Suprapubic skin (tissue), 4 donors: ENCODE measurements around the gene LBHD2.

Experiments used
- CTCF ChIP-seq, 2 donors: fragments of 200-600 bp in 1 of 2; fragments of 450-650 bp in 1 of 2; sonication (generic) in 1 of 2; IDR thresholded peaks; one replicate each; pipeline ENCODE4 v1.5.1; 2016 to 2019; ENCODE audit warnings: antibody characterized with exemption in 2 of 2, mild to moderate bottlenecking in 1 of 2, moderate library complexity in 1 of 2
- EP300 ChIP-seq: sonication (generic); formaldehyde crosslinking; IDR thresholded peaks from one replicate; pipeline ENCODE4 v1.6.1; 2017; ENCODE audit warnings: antibody characterized with exemption
- POLR2A ChIP-seq, 2 donors: fragments of 450-650 bp; IDR thresholded peaks; one replicate each; pipeline ENCODE4 v1.6.1; 2017; ENCODE audit warnings: antibody characterized with exemption in 2 of 2, mild to moderate bottlenecking in 2 of 2, moderate library complexity in 2 of 2
- POLR2AphosphoS5 ChIP-seq, 3 donors: sonication (generic); formaldehyde crosslinking; IDR thresholded peaks; one replicate each; pipeline ENCODE4 v1.6.1; 2017; ENCODE audit warnings: antibody characterized with exemption in 3 of 3

- TF ChIP-seq EP300: no peak
- TF ChIP-seq CTCF (IDR thresholded peaks at IDR 0.05): no peak
- no peak for TF ChIP-seq POLR2A (IDR thresholded peaks at IDR 0.05)
- no peak for TF ChIP-seq POLR2AphosphoS5 (IDR thresholded peaks at IDR 0.05)
Measured at GRCh38 chr14:103116636-103117035, 32.6 kb downstream of the LBHD2 start.
